CD4-positive, alpha-beta T cell (primary cell): Measurements from ENCODE around the gene TNFAIP2. TPM values are rescaled to one million over a fixed set of nuclear protein-coding genes. Genes with fewer than 3 reads are reported as not detected.
A peak's percentile ranks its signal among the peaks of the same experiment; 100 is the strongest.

Experiments
- ATAC-seq: fragments of 200-7000 bp; cut with Tn5 transposase; one replicate; pipeline ENCODE4 v1.10.0; 2022; ENCODE audit warnings: mild to moderate bottlenecking; ENCODE audit not compliant: poor library complexity
- CTCF ChIA-PET: fragments of 350-600 bp; sonication (Branson Sonifier 250); formaldehyde crosslinking; loops from one replicate; lab custom pipeline; 2021; ENCODE audit warnings: antibody characterized with exemption, inconsistent platforms; lab: Charles Lee
- POLR2A ChIA-PET: fragments of 350-600 bp; sonication (Branson Sonifier 250); formaldehyde crosslinking; loops from one replicate; lab custom pipeline; 2021; ENCODE audit warnings: antibody characterized with exemption, inconsistent platforms; lab: Charles Lee
- DNase-seq, 14 experiments: peaks; one replicate each; pipeline ENCODE4 v3.0.0-alpha.2; 2013 to 2020; ENCODE audit warnings: mixed read lengths in 2 of 14
- H3K27ac ChIP-seq, 2 donors: one replicate each; pipeline versions ENCODE4 v1.5.1 to v1.7.0; 2013; ENCODE audit warnings: low read length in 2 of 2, low read depth in 1 of 2, mild to moderate bottlenecking in 1 of 2
- H3K27me3 ChIP-seq, 2 experiments: 1 replicate in 1 of 2; 2 replicates in 1 of 2; pipeline versions ENCODE4 v1.6.1 to v1.7.0; 2013; ENCODE audit warnings: low read length in 2 of 2, control low read depth in 1 of 2, mild to moderate bottlenecking in 1 of 2, moderate library complexity in 1 of 2; ENCODE audit not compliant: insufficient read depth in 2 of 2, control insufficient read depth in 1 of 2
- H3K36me3 ChIP-seq: one replicate; pipeline ENCODE4 v1.6.1; 2013; ENCODE audit warnings: low read length, control low read depth; ENCODE audit not compliant: insufficient read depth
- H3K4me1 ChIP-seq: one replicate; pipeline ENCODE4 v1.6.1; 2013; ENCODE audit warnings: low read length, control low read depth; ENCODE audit not compliant: insufficient read depth
- H3K4me3 ChIP-seq: one replicate; pipeline ENCODE4 v1.5.1; 2013; ENCODE audit warnings: mild to moderate bottlenecking, low read length, moderate library complexity
- H3K9me3 ChIP-seq, 2 experiments: 1 replicate in 1 of 2; 2 replicates in 1 of 2; pipeline versions ENCODE4 v1.6.1 to v1.7.0; 2013; ENCODE audit warnings: low read length in 2 of 2, mild to moderate bottlenecking in 2 of 2, control low read depth in 1 of 2, moderate library complexity in 1 of 2; ENCODE audit not compliant: control insufficient read depth in 1 of 2, insufficient read depth in 1 of 2
- H3K27ac Mint-ChIP-seq: one replicate; pipeline ENCODE4 v1.8.0; 2020; ENCODE audit warnings: mixed read lengths
- H3K27me3 Mint-ChIP-seq: one replicate; pipeline ENCODE4 v1.8.0; 2021; ENCODE audit warnings: mixed read lengths
- H3K36me3 Mint-ChIP-seq: one replicate; pipeline ENCODE4 v1.8.0; 2021; ENCODE audit warnings: low read depth, mixed read lengths
- H3K4me1 Mint-ChIP-seq: one replicate; pipeline ENCODE4 v1.8.0; 2021; ENCODE audit warnings: low read depth, mixed read lengths
- H3K4me3 Mint-ChIP-seq: one replicate; pipeline ENCODE4 v1.8.0; 2020; ENCODE audit warnings: mild to moderate bottlenecking, mixed read lengths
- H3K9me3 Mint-ChIP-seq: one replicate; pipeline ENCODE4 v1.8.0; 2020; ENCODE audit warnings: mixed read lengths
- intact Hi-C, 2 experiments: fragments of 100-400 bp; cut with DNase I in 1 of 2; cut with micrococcal nuclease in 1 of 2; formaldehyde crosslinking; loops; one replicate each; pipeline versions ENCODE4 v1.15.1 to v1.9.0; 2023 to 2025; cut with DNase I, micrococcal nuclease
- total RNA-seq, 174 experiments: library from RNA in 2 of 174; stranded (reverse) in 2 of 174; gene quantifications; one replicate each; pipeline ENCODE4 v1.2.3 and lab custom pipeline; 2021 to 2026
- TF ChIP-seq, protein P1 (sequence below): fragments of 200-600 bp; IDR thresholded peaks from one replicate; pipeline ENCODE4 v1.8.0; 2022; ENCODE audit warnings: antibody characterized with exemption, mild to moderate bottlenecking

The TNFAIP2 gene
- total RNA-seq, 2 experiments from 2014 or later = 4.4 to 6.1 TPM

DNA sequence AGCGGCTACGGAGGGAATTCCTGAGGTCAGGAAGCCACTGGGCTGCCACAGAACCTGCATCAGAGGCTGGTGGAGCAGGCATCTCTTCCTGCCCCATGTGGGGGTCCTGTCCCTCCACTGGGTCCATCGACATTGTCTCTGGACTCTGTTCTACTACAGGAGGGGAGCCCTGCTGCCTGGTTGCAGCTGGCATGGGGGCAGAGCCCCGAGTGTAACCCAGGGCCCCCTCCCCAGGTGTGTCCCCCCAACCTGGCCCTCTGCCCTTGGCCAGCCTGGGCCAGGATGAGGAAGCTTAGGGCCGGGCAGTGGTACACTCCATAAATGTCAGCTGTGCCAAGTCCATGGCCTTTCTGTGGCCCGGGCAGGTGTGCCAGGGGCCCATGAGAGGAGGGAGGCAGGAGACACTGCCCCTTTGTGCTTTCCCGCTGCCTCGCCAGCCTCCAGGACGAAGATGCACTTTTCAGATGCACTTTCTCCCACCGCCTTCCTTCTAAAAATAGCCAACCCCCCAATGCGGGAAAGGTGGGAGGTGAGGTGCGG is 32.7 kb upstream of the TNFAIP2 start:
- Mint-ChIP-seq H3K27ac (no peak overlapping the region), H3K36me3 (no peaks in the 10 kb centered on the region), H3K4me1 (no peaks in the 10 kb centered on the region), H3K27me3 (peaks cover 16% of the 10 kb centered on the region), H3K4me3 (no peak overlapping the region), H3K9me3 (no peaks in the 10 kb centered on the region)
- ChIA-PET POLR2A (no interaction called here), CTCF (interaction anchor here (2.6 kb wide), 1 partner anchor 15 kb away, joined by 8 read pairs; no protein-coding TSS in a partner anchor)
- Histone ChIP-seq H3K27ac (no peak overlapping the region), H3K4me1 (peaks cover 17% of the 10 kb centered on the region), H3K27me3 (peaks cover 2 to 13% of the 10 kb centered on the region in 2 experiments), H3K9me3 (peaks cover 0 to 13% of the 10 kb centered on the region in 2 experiments), H3K4me3 (peak overlapping the region; percentile 29), H3K36me3 (no peaks in the 10 kb centered on the region)
- intact Hi-C loops = loop anchor here (1.0 to 2.0 kb wide), 3 partner anchors 15 to 398 kb away; no protein-coding TSS in a partner anchor
- DNase-seq (no peak), ATAC-seq (no peak)
- TF ChIP-seq, protein P1, sequence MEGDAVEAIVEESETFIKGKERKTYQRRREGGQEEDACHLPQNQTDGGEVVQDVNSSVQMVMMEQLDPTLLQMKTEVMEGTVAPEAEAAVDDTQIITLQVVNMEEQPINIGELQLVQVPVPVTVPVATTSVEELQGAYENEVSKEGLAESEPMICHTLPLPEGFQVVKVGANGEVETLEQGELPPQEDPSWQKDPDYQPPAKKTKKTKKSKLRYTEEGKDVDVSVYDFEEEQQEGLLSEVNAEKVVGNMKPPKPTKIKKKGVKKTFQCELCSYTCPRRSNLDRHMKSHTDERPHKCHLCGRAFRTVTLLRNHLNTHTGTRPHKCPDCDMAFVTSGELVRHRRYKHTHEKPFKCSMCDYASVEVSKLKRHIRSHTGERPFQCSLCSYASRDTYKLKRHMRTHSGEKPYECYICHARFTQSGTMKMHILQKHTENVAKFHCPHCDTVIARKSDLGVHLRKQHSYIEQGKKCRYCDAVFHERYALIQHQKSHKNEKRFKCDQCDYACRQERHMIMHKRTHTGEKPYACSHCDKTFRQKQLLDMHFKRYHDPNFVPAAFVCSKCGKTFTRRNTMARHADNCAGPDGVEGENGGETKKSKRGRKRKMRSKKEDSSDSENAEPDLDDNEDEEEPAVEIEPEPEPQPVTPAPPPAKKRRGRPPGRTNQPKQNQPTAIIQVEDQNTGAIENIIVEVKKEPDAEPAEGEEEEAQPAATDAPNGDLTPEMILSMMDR = no peak

DNA sequence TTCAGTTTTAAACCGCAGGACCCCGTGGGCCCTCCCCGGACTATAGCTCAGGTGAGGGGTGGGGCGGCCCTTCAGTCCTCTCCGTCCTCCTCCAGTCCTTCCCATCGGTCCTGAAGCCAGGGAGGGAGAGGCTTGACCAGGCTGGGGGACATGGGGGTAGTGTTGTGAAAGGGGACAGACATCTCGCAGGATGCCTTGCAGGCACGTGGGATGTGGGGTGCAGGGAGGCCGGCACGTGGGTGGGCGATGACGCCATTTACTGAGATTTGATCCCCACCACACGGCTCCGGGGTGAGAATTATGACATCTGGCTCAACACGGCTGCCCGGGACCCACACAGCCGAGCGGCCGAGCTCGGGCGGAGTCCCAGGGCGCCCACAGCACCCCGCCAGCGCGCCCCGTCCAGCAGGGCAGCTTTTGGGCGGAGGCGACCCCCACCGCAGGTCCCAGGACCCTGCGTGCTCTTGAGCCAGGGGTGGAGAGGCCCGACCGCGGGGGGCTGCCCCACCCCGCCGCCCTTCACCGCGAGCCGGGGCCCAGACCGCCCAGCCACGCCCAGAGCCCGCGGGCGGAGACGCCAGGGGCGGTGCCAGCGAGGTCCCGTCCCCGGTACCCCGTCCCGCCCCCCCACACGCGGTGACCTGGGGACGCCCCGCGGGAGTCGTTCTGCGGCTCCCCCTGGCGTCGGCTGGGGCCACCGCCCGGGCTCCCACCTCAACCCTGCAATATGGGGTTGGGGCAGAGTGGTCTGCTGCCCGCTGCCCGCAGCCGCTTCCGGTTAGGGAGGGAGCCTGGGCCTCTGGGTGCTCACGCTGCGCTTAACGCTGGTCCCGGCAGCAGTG is 32.0 kb upstream of the TNFAIP2 start:
- Mint-ChIP-seq H3K4me1 (no peaks in the 10 kb centered on the region), H3K27ac (no peak overlapping the region), H3K36me3 (no peaks in the 10 kb centered on the region), H3K4me3 (peak overlapping the region; percentile 11), H3K27me3 (peaks cover 15% of the 10 kb centered on the region), H3K9me3 (no peaks in the 10 kb centered on the region)
- peaks cover 0 to 9% of the 10 kb centered on the region in 2 experiments for H3K9me3 ChIP-seq
- intact Hi-C loops = loop anchor here (1.0 to 2.0 kb wide), 3 partner anchors 16 to 398 kb away; no protein-coding TSS in a partner anchor
- H3K36me3 ChIP-seq = no peaks in the 10 kb centered on the region
- DNase-seq (peak; percentile 57 to 89 (median 72)), ATAC-seq (peak; percentile 95)
- peaks cover 17% of the 10 kb centered on the region for H3K4me1 ChIP-seq
- TF ChIP-seq, protein P1 = peak; percentile 71
- H3K27me3 ChIP-seq = peaks cover 0 to 9% of the 10 kb centered on the region in 2 experiments
- H3K4me3 ChIP-seq = peak overlapping the region; percentile 46
- ChIA-PET POLR2A (no interaction called here), CTCF (interaction anchor here (2.6 kb wide), 1 partner anchor 14 kb away, joined by 8 read pairs; no protein-coding TSS in a partner anchor)
- no peak overlapping the region for H3K27ac ChIP-seq

DNA sequence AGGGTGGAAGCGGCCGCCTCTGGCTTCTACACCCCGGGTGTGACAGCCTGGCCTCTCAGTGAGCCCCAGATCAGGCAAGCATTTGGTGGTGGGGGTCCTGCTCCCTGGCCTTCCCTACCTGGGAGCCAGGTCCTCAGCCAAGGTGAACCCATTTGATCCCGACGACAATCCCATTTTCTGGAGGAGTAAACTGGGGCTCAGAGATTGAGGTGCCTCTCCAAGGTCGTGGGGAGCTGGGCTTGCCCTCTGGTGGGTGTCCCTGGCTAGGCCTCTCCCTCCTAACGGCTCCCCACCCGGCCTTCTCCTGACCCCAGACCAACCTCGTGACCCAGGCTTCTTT is 31.4 kb upstream of the TNFAIP2 start:
- no peak overlapping the region for H3K4me3 Mint-ChIP-seq
- H3K36me3 ChIP-seq = no peaks in the 10 kb centered on the region
- H3K27ac ChIP-seq = no peak overlapping the region
- peaks cover 15% of the 10 kb centered on the region for H3K27me3 Mint-ChIP-seq
- TF ChIP-seq, protein P1 = peak; percentile 29
- ATAC-seq (no peak), DNase-seq (no peak)
- H3K27ac Mint-ChIP-seq = no peak overlapping the region
- POLR2A ChIA-PET = no interaction called here
- CTCF ChIA-PET = interaction anchor here (2.6 kb wide), 1 partner anchor 13 kb away, joined by 8 read pairs; no protein-coding TSS in a partner anchor
- H3K4me3 ChIP-seq = peak overlapping the region; percentile 46
- peaks cover 17% of the 10 kb centered on the region for H3K4me1 ChIP-seq
- no peaks in the 10 kb centered on the region for H3K36me3 Mint-ChIP-seq
- intact Hi-C loops = loop anchor here (1.0 to 2.0 kb wide), 3 partner anchors 17 to 399 kb away; no protein-coding TSS in a partner anchor
- H3K4me1 Mint-ChIP-seq = no peaks in the 10 kb centered on the region
- peaks cover 0 to 9% of the 10 kb centered on the region in 2 experiments for H3K9me3 ChIP-seq
- no peaks in the 10 kb centered on the region for H3K9me3 Mint-ChIP-seq
- peaks cover 0 to 4% of the 10 kb centered on the region in 2 experiments for H3K27me3 ChIP-seq
